Body of pancreas (tissue), 4 donors: ENCODE results near the gene ADGRL3. TPM values are rescaled to one million over a fixed set of nuclear protein-coding genes. Genes with fewer than 3 reads are reported as not detected.

Experiments used
- ATAC-seq: fragments of 150-250 bp; one replicate; pipeline ENCODE4 v1.9.1; 2016
- DNase-seq, 4 donors: peaks; one replicate each; pipeline ENCODE4 v3.0.0-alpha.2; 2019
- H3K27ac ChIP-seq, 4 donors: fragments of 200-600 bp; sonication (generic); 1 replicate in 3 of 4; 2 replicates in 1 of 4; pipeline versions ENCODE4 v1.5.1 to v1.6.1; 2016 to 2019; ENCODE audit warnings: mild to moderate bottlenecking in 1 of 4, mixed read lengths in 1 of 4, moderate library complexity in 1 of 4
- H3K27me3 ChIP-seq, 2 donors: fragments of 200-600 bp; sonication (generic); one replicate each; pipeline ENCODE4 v1.6.0; 2016; ENCODE audit warnings: mild to moderate bottlenecking in 1 of 2
- H3K36me3 ChIP-seq, 2 donors: fragments of 200-600 bp; sonication (generic); replicated peaks in 1 of 2; 2 replicates each; pipeline ENCODE4 v1.5.1; 2016; ENCODE audit warnings: low read depth in 2 of 2; ENCODE audit not compliant: insufficient read depth in 1 of 2
- H3K4me1 ChIP-seq: fragments of 200-600 bp; sonication (generic); one replicate; pipeline ENCODE4 v1.6.0; 2016
- H3K4me3 ChIP-seq, 2 donors: fragments of 200-600 bp; sonication (generic); 1 replicate in 1 of 2; 2 replicates in 1 of 2; pipeline ENCODE4 v1.5.1; 2016 to 2019
- H3K9me3 ChIP-seq, 3 donors: fragments of 200-600 bp; sonication (generic); 1 replicate in 2 of 3; 2 replicates in 1 of 3; pipeline ENCODE4 v1.5.1; 2016
- POLR2A ChIP-seq, 3 donors: fragments of 450-650 bp; IDR thresholded peaks; one replicate each; pipeline ENCODE4 v1.6.1; 2016; ENCODE audit warnings: antibody characterized with exemption in 3 of 3, mild to moderate bottlenecking in 2 of 3
- WGBS, 2 donors: methylation state at CpG; one replicate each; pipeline ENCODE4 v1.1.5; 2017; 5-methylcytosine and 5-hydroxymethylcytosine counted together
- intact Hi-C: fragments of 100-400 bp; cut with DNase I; formaldehyde crosslinking; loops from one replicate; pipeline ENCODE4 v1.15.1; 2023
- total RNA-seq, 2 donors: library from RNA; depleted of rRNA; stranded (reverse); fragments of >200 nt; gene quantifications; one replicate each; pipeline ENCODE4 v1.1.0, GENCODE V29; 2016
- TF ChIP-seq, protein P1 (sequence below), 7 experiments: fragments of 450-650 bp in 4 of 7; fragments of 200-600 bp in 3 of 7; sonication (generic) in 3 of 7; IDR thresholded peaks; one replicate each; pipeline ENCODE4 v1.5.1; 2016 to 2019; ENCODE audit warnings: antibody characterized with exemption in 7 of 7

Gene ADGRL3
- total RNA-seq, 2 donors from 2014 or later, result 0.33 to 1.0 TPM

DNA sequence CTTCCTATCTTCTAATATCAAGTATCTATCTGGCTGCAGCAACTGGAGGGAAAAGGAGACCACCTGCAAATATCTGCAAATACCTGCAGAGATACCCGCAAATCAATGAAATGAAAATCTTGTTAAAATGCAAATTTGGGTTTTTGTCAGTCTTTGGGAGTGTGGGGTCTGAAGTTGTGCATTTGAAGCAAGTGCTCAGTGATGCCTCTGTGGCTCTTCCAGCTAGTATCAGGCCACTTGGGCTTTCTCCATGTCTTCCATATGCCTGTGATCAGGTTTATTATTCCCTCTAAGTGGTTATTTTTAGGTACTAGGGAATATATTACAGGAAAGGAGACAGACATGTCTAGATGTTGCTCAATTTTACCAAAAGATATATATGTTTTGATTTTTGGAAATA is 880.3 kb downstream of the ADGRL3 start:
- no peak for DNase-seq
- no peak for TF ChIP-seq POLR2A (IDR thresholded peaks at IDR 0.05)
- TF ChIP-seq, protein P1, sequence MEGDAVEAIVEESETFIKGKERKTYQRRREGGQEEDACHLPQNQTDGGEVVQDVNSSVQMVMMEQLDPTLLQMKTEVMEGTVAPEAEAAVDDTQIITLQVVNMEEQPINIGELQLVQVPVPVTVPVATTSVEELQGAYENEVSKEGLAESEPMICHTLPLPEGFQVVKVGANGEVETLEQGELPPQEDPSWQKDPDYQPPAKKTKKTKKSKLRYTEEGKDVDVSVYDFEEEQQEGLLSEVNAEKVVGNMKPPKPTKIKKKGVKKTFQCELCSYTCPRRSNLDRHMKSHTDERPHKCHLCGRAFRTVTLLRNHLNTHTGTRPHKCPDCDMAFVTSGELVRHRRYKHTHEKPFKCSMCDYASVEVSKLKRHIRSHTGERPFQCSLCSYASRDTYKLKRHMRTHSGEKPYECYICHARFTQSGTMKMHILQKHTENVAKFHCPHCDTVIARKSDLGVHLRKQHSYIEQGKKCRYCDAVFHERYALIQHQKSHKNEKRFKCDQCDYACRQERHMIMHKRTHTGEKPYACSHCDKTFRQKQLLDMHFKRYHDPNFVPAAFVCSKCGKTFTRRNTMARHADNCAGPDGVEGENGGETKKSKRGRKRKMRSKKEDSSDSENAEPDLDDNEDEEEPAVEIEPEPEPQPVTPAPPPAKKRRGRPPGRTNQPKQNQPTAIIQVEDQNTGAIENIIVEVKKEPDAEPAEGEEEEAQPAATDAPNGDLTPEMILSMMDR (IDR thresholded peaks at IDR 0.05), result no peak
- no peaks in the 10 kb centered on the region for H3K27me3 ChIP-seq
- no peaks in the 10 kb centered on the region for H3K4me1 ChIP-seq
- no peaks in the 10 kb centered on the region for H3K36me3 ChIP-seq
- H3K9me3 ChIP-seq, result no peaks in the 10 kb centered on the region
- intact Hi-C loops, result no loop called here
- no peak for ATAC-seq
- 12 to 16% methylated on average over 1 of the region's 1 CpG for WGBS, 2 donors
- no peak overlapping the region for H3K27ac ChIP-seq
- H3K4me3 ChIP-seq, result no peak overlapping the region

DNA sequence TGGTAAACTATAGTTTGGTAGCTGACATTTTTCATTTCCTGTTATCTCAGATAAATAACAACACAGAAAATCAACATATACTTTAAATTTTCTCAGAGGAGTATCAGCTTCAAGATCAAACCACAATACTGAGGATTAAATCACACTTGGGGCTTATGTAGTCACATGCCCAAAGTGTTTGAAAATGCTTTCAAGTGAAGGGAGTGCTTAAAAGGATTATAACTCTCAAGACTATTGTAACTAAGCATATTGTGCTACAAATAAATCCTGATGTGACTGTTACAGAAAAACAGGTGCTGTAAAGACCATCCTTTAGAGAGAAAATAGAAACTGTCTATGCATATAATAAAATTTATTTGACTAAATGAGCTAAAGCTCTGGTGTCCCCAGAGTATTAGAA is 887.6 kb downstream of the ADGRL3 start:
- DNase-seq (no peak), ATAC-seq (no peak)
- TF ChIP-seq POLR2A (IDR thresholded peaks at IDR 0.05), result no peak
- TF ChIP-seq, protein P1 (IDR thresholded peaks at IDR 0.05), result no peak
- no peaks in the 10 kb centered on the region for H3K4me1 ChIP-seq
- H3K27ac ChIP-seq, result no peak overlapping the region
- H3K9me3 ChIP-seq, result no peaks in the 10 kb centered on the region
- H3K4me3 ChIP-seq, result no peak overlapping the region
- intact Hi-C loops, result no loop called here
- H3K36me3 ChIP-seq, result no peaks in the 10 kb centered on the region
- H3K27me3 ChIP-seq, result no peaks in the 10 kb centered on the region

DNA sequence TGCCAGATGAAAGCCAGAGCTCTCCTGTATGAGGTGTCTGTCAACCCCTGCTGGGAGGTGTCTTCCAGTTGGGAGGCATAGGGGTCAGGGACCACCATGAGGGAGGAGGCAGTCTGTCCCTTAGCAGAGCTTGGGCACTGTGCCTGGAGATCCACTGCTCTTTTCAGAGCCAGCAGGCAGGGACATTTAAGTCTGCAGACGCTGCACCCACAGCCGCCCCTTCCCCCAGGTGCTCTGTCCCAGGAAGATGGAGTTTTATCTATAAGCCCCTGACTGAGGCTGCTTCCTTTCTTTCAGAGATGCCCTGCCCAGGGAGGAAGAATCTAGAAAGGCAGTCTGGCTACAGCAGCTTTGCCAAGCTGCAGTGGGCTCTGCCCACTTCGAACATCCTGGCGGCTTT is 893.6 kb downstream of the ADGRL3 start:
- DNase-seq (no peak), ATAC-seq (no peak)
- Histone ChIP-seq H3K27me3 (no peaks in the 10 kb centered on the region), H3K27ac (no peak overlapping the region), H3K9me3 (no peaks in the 10 kb centered on the region), H3K36me3 (no peaks in the 10 kb centered on the region), H3K4me3 (no peak overlapping the region), H3K4me1 (no peaks in the 10 kb centered on the region)
- TF ChIP-seq, protein P1 (IDR thresholded peaks at IDR 0.05), result no peak
- no peak for TF ChIP-seq POLR2A (IDR thresholded peaks at IDR 0.05)
- intact Hi-C loops, result no loop called here
- 68 to 71% methylated on average over 4 of the region's 4 CpGs for WGBS, 2 donors

- no peak for DNase-seq
- Histone ChIP-seq H3K27ac (no peak overlapping the region), H3K4me3 (no peak overlapping the region), H3K36me3 (no peaks in the 10 kb centered on the region), H3K4me1 (no peaks in the 10 kb centered on the region), H3K9me3 (no peaks in the 10 kb centered on the region), H3K27me3 (no peaks in the 10 kb centered on the region)
- WGBS, 2 donors, result 19% methylated on average over 2 of the region's 2 CpGs
- intact Hi-C loops, result no loop called here
- ATAC-seq, result no peak
- no peak for TF ChIP-seq POLR2A (IDR thresholded peaks at IDR 0.05)
- TF ChIP-seq, protein P1 (IDR thresholded peaks at IDR 0.05), result no peak
Measured at GRCh38 chr4:62096881-62097280, 896.8 kb downstream of the ADGRL3 start.

GRCh38 chr4:62115216-62115615 is 915.1 kb downstream of the ADGRL3 start:
- 39 to 44% methylated on average over 1 of the region's 1 CpG for WGBS, 2 donors
- Histone ChIP-seq H3K36me3 (no peaks in the 10 kb centered on the region), H3K9me3 (no peaks in the 10 kb centered on the region), H3K4me1 (no peaks in the 10 kb centered on the region), H3K4me3 (no peak overlapping the region), H3K27me3 (no peaks in the 10 kb centered on the region), H3K27ac (no peak overlapping the region)
- no peak for TF ChIP-seq POLR2A (IDR thresholded peaks at IDR 0.05)
- TF ChIP-seq, protein P1 (IDR thresholded peaks at IDR 0.05), result no peak
- ATAC-seq (no peak), DNase-seq (no peak)
- intact Hi-C loops, result no loop called here
